22Rv1 (cell line): ENCODE data around the gene FOXD3.
"Not testable (repeated sequence)": the region's sequence is repeated elsewhere in the genome, so short reads cannot be mapped to it uniquely, and the experiment has no call there.

Source experiments
- H3K27ac ChIP-seq: fragments of 450-650 bp; 2 replicates; pipeline ENCODE4 v1.5.1; 2017
- CTCF ChIP-seq: fragments of 450-650 bp; IDR thresholded peaks from 2 replicates; pipeline ENCODE4 v1.5.1; 2017; ENCODE audit warnings: mild to moderate bottlenecking
- ZFX ChIP-seq: fragments of 450-650 bp; IDR thresholded peaks from 2 replicates; pipeline ENCODE4 v1.6.1; 2017; ENCODE audit warnings: antibody characterized with exemption, borderline replicate concordance

FOXD3 gene

GRCh38 chr1:63342402-63342801, 20.0 kb downstream of the FOXD3 start:
- H3K27ac ChIP-seq, result no peak overlapping the region
- TF ChIP-seq CTCF (no peak), ZFX (no peak)

GRCh38 chr1:63343922-63344321, 21.6 kb downstream of the FOXD3 start:
- TF ChIP-seq CTCF (no peak), ZFX (no peak)
- H3K27ac ChIP-seq, result no peak overlapping the region

- TF ChIP-seq CTCF (no peak), ZFX (no peak)
- H3K27ac ChIP-seq, result no peak overlapping the region
Observed at GRCh38 chr1:63350320-63350719, 28.0 kb downstream of the FOXD3 start.

- TF ChIP-seq CTCF (no peak), ZFX (no peak)
- H3K27ac ChIP-seq, result no peak overlapping the region
Observed at GRCh38 chr1:63352736-63353135, 30.4 kb downstream of the FOXD3 start.

- H3K27ac ChIP-seq, result not testable (repeated sequence)
Observed at GRCh38 chr1:63356234-63356633, 33.9 kb downstream of the FOXD3 start.

- TF ChIP-seq ZFX, result no peak
- TF ChIP-seq CTCF, result no peak
- no peak overlapping the region for H3K27ac ChIP-seq
Observed at GRCh38 chr1:63359561-63359960, 37.2 kb downstream of the FOXD3 start.

GRCh38 chr1:63362073-63362472, 39.7 kb downstream of the FOXD3 start:
- TF ChIP-seq ZFX (no peak), CTCF (no peak)
- H3K27ac ChIP-seq, result no peak overlapping the region

- TF ChIP-seq ZFX (no peak), CTCF (no peak)
- H3K27ac ChIP-seq, result no peak overlapping the region
Observed at GRCh38 chr1:63362578-63362977, 40.2 kb downstream of the FOXD3 start.
